Measurements from ENCODE around the gene SLC46A3.

Gene SLC46A3

GRCh38 chr13:28680541-28680940 lies 38.2 kb downstream of the SLC46A3 start:
- no peak for DNase-seq (ENCODE audit: low read depth)

- DNase-seq (ENCODE audit: low read depth), result no peak
Measured at GRCh38 chr13:28679628-28680027, 39.1 kb downstream of the SLC46A3 start.

GRCh38 chr13:28678809-28679208 lies 40.0 kb downstream of the SLC46A3 start:
- DNase-seq (ENCODE audit: low read depth), result no peak

- no peak for DNase-seq (ENCODE audit: low read depth)
Measured at GRCh38 chr13:28671126-28671792, 47.5 kb downstream of the SLC46A3 start.

GRCh38 chr13:28666897-28667488 lies 51.8 kb downstream of the SLC46A3 start:
- DNase-seq (ENCODE audit: low read depth), result no peak

- no peak for DNase-seq (ENCODE audit: low read depth)
Measured at GRCh38 chr13:28659621-28659970, 59.2 kb downstream of the SLC46A3 start.

GRCh38 chr13:28658796-28659620 lies 59.8 kb downstream of the SLC46A3 start, which contains the start of gene POMP:
TSS of gene POMP (plus strand) at chr13:28659130. CDS start at chr13:28659185, 55 bp downstream.
- DNase-seq (ENCODE audit: low read depth), result peak; percentile 83

GRCh38 chr13:28658539-28658795 lies 60.3 kb downstream of the SLC46A3 start:
- DNase-seq (ENCODE audit: low read depth), result no peak

- DNase-seq (ENCODE audit: low read depth), result no peak
Measured at GRCh38 chr13:28657784-28658538, 60.8 kb downstream of the SLC46A3 start.

GRCh38 chr13:28655561-28655960 lies 63.2 kb downstream of the SLC46A3 start:
- DNase-seq (ENCODE audit: low read depth), result no peak

- no peak for DNase-seq (ENCODE audit: low read depth)
Measured at GRCh38 chr13:28654276-28654675, 64.5 kb downstream of the SLC46A3 start.

GRCh38 chr13:28653111-28653510 lies 65.7 kb downstream of the SLC46A3 start:
- DNase-seq (ENCODE audit: low read depth), result no peak

- no peak for DNase-seq (ENCODE audit: low read depth)
Measured at GRCh38 chr13:28651810-28652401, 66.9 kb downstream of the SLC46A3 start.

- no peak for DNase-seq (ENCODE audit: low read depth)
Measured at GRCh38 chr13:28650284-28650683, 68.5 kb downstream of the SLC46A3 start.

Data from activated T-cell treated with anti-CD3 and anti-CD28 coated beads for 1 hour (primary cell).